HG03060 (cell line): ENCODE results near the gene GPR183.
A peak's percentile ranks its signal among the peaks of the same experiment; 100 is the strongest.

Experiments used
- ATAC-seq: cut with Tn5 transposase; IDR thresholded peaks from one replicate; pipeline ENCODE4 v1.9.1; 2021; ENCODE audit warnings: low read depth, moderate number of reproducible peaks; ENCODE audit not compliant: unreplicated experiment

The GPR183 gene

GRCh38 chr13:99313941-99314340 lies 6.7 kb upstream of the GPR183 start:
- ATAC-seq, result no peak

DNA sequence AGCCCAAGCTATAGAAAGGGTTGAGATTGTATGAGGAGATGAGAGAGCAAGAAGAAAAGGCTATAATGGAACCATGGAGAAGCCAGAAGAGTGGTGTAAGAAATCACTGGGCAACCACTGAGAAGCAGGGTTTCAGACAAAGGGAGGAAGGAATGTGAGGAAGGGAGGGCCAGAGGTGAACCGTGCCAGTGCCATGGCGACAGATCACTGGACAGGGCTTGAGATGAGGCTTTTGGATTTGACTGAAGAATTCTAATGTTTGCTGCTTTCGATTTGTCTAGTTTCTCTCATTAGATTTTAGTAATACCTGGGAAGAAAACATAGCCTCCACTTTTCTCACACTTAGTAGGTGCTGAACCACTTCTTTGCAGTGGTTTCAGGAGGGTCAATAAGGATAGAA lies 6.3 kb upstream of the GPR183 start:
- ATAC-seq, result no peak

DNA sequence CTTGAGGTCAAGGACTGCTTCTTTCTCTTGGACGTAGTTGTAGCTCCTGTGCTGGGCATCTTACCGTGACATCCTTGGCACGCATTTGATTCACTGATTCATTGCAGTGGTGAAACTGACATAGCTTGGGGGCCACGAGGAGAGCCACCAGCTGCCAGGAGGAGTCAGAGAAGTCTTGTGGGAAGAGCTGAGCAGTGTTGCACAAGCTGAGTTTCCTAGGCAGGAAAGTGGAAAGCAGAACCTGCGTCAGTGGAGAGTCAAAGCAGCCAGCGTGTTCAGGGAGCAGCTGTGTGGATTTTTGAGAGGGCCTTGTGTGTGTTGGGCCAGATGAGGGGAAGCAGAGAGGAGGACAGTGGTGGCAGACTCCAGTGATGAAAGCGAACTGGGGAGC lies 5.3 kb upstream of the GPR183 start:
- ATAC-seq, result no peak

GRCh38 chr13:99311748-99312492 lies 4.7 kb upstream of the GPR183 start:
- ATAC-seq, result no peak

DNA sequence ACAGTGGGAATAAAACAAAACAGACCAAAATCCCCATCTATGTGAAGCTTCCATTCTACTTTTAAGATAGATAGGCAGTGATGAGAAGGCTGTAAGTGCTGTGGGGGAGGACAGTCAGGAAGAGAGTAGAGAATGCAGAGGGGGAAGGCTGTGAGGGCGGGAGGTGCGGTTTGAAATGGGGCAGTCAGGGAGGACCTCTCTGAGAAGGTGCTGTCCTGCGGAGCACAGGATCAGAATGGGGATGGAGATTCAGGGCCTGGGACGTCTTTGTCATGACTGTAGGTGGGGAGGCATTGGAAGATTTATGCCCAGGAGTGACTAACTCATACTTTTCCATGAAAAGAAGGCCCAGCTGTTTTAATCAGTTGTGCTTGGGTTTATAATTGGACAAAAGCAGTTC lies 3.9 kb upstream of the GPR183 start:
- no peak for ATAC-seq

DNA sequence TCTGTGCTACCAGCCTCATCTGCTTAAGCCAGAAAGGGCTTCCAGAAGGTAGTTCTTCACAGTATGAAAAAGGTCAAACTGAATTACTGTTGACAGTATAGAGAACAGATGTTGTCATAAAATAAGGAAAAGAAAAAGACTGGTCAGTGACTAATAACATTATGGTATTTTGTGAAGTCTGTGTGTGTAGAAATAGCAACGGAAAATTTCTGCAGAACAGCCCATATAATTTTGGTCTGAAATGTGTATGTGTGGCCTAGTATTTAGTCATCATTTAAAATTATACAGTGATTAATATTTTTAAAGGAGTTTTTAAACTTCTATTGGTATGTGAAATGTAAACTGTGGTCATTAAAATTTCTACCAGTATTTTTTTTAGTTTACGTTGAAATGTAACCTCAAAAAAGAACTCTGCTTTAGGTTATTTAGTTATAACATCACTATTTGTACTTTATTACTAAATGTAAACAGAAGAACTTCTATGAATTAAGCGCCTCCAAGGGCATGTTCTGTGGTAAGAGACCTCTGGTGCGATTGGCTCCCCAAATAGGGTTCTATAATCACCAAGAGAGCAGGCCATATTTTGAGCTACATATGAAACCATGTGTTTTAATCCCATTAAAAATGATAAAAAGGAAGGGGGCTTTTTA lies 3.3 kb upstream of the GPR183 start:
- ATAC-seq, result peak; percentile 43

DNA sequence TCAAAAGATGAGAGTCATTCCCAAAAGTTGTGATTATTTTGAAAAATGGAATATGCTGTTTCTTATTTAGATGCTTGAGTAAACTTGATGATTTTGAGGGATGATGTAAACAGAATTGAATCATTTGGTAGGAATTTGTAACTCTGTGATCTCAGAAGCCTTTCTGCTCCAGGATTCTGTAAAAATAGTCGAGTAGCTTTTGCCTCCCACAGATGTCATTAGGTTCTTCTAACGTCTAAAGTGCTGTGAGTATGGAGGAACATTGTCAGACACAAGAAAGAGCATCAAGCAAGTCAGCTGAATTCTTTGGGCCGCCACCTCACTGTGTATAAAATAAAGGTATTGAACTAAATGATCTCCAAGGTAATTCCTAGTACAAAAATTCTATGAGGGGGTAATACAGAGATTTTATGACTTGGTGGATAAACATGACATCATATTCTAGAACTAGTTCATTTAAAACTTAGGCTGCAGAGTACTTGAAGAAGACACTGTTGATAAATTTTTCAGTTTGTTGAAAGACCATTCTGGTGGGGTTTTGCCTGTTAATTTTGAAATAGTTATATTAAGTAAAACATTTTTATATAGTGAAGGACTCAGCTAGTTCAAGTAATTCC lies 1.4 kb upstream of the GPR183 start:
- ATAC-seq, result no peak

DNA sequence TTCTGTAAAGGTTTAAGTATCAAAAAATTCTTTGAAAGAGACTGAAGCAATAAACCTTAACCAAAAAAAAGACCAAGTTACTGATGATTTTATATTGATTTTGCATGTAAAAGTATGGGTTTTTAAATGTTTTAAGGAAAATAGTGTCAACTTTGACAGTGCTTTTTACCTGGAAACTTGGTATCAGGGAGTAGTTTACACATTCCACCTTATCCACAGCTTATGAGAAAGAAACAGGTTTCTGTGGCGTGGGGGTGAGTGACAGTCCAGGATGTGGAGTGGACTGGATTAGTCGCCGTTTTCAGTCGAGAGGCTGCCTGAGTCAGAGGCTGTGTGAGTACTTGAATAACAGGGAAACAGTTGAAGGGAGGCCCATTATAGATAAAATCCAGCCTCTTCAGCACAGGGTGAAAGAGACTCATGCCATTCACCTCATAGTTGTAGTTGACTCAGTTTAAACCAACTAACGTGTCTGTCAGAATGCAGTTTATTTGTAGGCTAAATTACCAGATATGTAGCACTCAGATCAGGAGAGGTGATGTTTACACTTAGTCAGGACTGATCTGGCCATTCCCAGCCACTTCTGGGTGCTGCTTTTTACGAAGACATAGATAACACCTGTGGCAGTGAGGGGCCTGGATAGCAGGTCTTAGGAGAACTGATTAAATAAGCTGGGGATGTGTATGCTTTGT lies 595 bp upstream of the GPR183 start:
- ATAC-seq, result no peak

- ATAC-seq, result no peak
Observed at GRCh38 chr13:99305566-99305965, 1.6 kb downstream of the GPR183 start.

DNA sequence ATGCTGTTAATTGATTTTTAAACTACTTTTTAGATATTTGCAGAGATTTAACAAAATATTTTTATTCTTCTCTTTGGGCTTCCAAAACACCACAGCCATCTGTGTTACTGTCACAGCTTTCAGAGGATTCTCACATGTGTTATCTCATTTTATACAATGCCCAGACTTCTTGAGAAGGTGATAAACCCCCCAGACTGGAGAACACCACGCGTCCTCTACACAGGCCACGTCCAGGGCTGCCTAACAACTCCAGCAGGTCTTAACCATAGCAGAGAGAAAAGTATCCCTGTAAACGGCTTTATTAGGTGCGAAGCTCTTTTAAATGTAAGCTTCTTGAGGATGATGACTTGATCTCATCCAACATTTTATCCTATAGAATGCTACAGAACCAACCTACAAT lies 2.0 kb downstream of the GPR183 start:
- ATAC-seq, result no peak

DNA sequence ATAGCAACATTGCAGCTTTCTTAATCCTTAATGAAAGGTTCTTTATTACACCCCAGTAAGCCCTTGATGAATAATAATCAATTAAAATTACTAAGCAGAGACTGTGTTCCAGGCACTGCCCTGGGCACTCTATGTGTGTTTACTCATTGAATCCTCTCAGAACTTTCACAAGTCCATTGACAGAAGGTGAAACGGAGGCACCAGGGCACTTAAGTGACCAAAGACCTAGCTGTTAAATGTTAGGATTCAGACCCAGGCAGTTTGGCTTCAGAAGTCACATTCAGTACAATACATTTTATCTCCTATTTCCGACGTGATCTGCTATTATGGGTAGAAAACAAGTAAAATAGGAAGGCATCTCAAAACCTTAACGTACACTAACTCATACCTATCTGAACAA lies 2.7 kb downstream of the GPR183 start:
- no peak for ATAC-seq

DNA sequence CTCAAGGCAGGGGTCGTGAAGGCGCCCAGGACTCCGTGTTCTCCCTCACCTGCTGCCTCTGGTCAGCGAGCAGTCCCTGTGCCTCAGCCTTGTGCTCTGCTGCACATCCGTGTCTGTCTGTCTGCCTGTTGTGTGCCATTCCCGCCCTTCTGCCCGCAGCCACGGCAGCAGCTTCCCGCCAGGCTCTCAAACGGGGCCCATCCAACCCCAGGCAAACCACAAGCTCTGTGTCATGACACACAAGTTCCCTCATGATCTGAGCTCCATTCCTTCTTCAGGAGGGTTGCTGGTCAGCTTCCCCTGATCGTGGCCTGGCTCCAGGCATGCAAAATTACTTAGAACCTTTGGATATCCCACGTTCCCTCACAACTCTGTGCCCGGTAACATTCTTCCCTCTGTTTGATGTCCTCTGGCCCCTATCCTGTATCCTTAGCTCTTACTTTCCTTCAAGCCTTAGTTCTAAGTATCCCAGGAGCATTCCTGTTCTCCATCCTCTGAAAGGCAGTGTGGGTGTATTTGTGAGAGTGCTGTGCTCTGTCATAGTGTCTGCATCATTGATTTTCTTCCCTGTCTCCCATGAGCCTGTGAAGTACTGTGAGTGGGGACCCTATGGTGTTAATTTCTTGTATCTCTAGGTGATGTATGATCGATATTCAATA lies 3.2 kb downstream of the GPR183 start:
- ATAC-seq, result no peak

DNA sequence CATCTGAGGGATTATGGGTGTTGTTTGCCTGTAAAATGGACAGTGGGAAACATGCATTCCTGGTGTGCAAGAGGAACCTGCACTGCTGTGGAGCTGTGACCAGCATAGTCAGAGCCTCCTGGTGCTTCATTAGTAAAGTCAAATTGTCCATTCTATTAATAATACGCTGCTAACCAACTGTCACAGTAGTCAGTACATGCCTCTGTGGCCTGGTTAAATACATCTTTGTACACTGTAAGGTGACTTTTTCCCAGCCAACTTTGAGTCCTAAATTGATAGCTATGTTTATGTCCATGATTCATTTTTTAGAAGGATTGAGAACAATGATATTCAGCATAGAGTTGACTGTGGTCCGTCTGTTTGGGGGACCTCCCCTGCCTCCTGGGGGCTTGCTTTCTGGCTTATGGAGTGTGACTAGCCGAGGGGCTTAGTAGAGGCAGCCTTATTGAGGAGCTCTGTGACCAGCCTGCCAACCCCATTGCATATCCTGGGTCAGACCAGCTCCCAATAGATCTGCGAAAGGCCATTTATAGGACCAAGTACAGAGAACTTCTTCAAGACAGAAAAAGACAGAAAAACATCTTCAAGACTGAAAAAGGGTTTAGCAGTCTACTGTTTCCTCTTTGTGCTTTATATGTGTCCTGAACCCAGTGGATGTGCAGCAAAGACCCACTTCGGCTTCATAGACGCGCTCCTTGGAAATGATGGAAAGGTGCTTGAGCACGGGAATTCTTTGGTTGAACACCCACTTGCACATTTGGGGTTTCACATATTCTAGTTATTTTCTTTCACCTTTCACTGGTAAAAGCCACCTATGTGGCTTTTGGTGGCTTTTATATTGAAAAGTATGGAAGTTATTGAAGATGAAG lies 4.3 kb downstream of the GPR183 start:
- no peak for ATAC-seq

- no peak for ATAC-seq
Observed at GRCh38 chr13:99301913-99302636, 5.1 kb downstream of the GPR183 start.

- ATAC-seq, result no peak
Observed at GRCh38 chr13:99301056-99301838, 6.0 kb downstream of the GPR183 start.

DNA sequence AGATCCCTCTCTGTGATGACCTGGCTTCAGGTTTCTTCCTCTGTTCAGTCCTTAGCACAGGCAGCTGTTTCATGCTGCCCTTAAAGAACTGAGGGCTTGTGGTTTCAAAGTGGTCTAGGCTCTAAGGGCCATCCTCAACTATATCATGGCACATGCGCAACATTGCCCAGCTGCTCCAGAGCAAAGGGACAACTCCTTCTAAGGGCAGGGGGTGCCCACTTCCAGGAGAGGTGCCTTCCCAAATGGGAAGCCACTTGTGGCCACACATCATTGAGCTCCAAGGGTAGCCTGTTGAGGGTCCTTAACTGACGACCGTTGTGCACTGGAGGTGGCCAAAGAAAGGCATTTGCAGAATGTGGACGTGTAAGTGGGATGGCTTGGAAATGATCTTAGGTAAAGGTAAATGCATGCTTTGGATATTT lies 7.3 kb downstream of the GPR183 start:
- no peak for ATAC-seq

DNA sequence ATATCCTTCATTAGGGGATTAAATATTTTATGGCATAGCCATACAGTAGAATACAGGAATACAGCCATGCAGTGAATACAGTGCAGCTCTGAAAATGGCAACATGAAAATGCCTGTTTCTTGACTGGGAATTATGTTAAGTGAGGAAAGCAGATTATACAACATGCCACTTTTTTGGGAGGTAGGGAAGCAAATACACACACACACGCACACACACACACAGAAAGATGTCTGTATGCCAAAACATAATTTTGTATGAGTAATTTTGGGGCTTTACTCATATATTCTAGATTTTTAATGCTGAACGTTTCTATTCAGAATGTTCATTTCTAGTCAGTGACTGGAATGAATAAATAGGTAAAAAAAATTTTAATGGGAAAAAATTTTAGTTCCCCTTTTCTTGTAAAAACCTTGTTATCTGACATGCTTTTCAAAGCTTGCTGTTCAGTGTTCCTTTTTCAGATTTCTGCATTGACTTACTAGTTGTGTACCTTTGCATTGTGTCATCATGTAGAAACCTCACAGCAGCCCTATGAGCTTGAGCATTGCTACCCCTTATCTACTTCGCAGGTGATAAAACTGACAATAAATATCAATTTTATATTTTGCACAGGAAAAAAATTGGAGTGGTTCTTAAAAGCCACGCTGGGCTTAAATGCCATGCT lies 7.8 kb downstream of the GPR183 start:
- no peak for ATAC-seq

- no peak for ATAC-seq
Observed at GRCh38 chr13:99298056-99298455, 9.1 kb downstream of the GPR183 start.
